IMR-90 (cell line): ENCODE results near the gene ANK3. TPM values are rescaled to one million over a fixed set of nuclear protein-coding genes. Genes with fewer than 3 reads are reported as not detected.
A peak's percentile ranks its signal among the peaks of the same experiment; 100 is the strongest.

ENCODE experiments used
- ATAC-seq: fragments of 200-7000 bp; cut with Tn5 transposase; 2 replicates; pipeline ENCODE4 v1.9.1; 2020; ENCODE audit warnings: low read depth, mild to moderate bottlenecking, moderate library complexity
- BruUV-seq: library from RNA; stranded (reverse); fragments of 400-500 nt; replicated peaks from 2 replicates; lab custom pipeline; 2021; lab: Mats Ljungman, UMichigan
- CTCF ChIA-PET: fragments of 300-600 bp; formaldehyde crosslinking; extraction: SDS; loops from one replicate; lab custom pipeline; 2021; ENCODE audit warnings: antibody characterized with exemption; lab: Yijun Ruan, JAX
- POLR2A ChIA-PET: fragments of 300-600 bp; sonication (Branson Sonifier 250); formaldehyde crosslinking; loops from one replicate; lab custom pipeline; 2022; ENCODE audit warnings: antibody characterized with exemption; ENCODE audit not compliant: unreplicated experiment; lab: Charles Lee
- DNase-seq: peaks from one replicate; pipeline ENCODE4 v3.0.0; 2013
- H2AFZ ChIP-seq: replicated peaks from 2 replicates; pipeline ENCODE3; 2013; ENCODE audit warnings: low read length, mild to moderate bottlenecking; ENCODE audit not compliant: poor library complexity
- H2AK5ac ChIP-seq: 2 replicates; pipeline ENCODE4 v1.6.1; 2013; ENCODE audit warnings: low read depth, low read length, inconsistent platforms
- H2AK9ac ChIP-seq: replicated peaks from 2 replicates; pipeline ENCODE3; 2013; ENCODE audit warnings: mild to moderate bottlenecking, low read depth, low read length, moderate library complexity; ENCODE audit not compliant: poor library complexity
- H2BK120ac ChIP-seq: 2 replicates; pipeline ENCODE4 v1.6.1; 2013; ENCODE audit warnings: low read depth, low read length, inconsistent platforms
- H2BK15ac ChIP-seq: 3 replicates; pipeline ENCODE4 v1.6.1; 2013; ENCODE audit warnings: low read depth, low read length, inconsistent platforms
- H2BK20ac ChIP-seq: 2 replicates; pipeline ENCODE4 v1.6.1; 2013; ENCODE audit warnings: low read depth, mild to moderate bottlenecking, inconsistent platforms, low read length, moderate library complexity
- H2BK5ac ChIP-seq: 2 replicates; pipeline ENCODE4 v1.6.1; 2013; ENCODE audit warnings: mild to moderate bottlenecking, low read depth, low read length, inconsistent platforms; ENCODE audit not compliant: poor library complexity, severe bottlenecking
- H3K14ac ChIP-seq: replicated peaks from 2 replicates; pipeline ENCODE4 v1.6.1; 2013; ENCODE audit warnings: low read depth, low read length, inconsistent platforms
- H3K18ac ChIP-seq: 2 replicates; pipeline ENCODE4 v1.6.1; 2013; ENCODE audit warnings: low read depth, low read length, control low read depth
- H3K23ac ChIP-seq: 2 replicates; pipeline ENCODE4 v1.6.1; 2013; ENCODE audit warnings: low read depth, low read length, inconsistent platforms
- H3K27ac ChIP-seq: 2 replicates; pipeline ENCODE4 v1.5.1; 2013; ENCODE audit warnings: mild to moderate bottlenecking, control low read depth, low read length; ENCODE audit not compliant: insufficient read depth
- H3K27me3 ChIP-seq: 2 replicates; pipeline ENCODE4 v1.6.1; 2013; ENCODE audit warnings: low read length; ENCODE audit not compliant: control insufficient read depth, insufficient read depth
- H3K36me3 ChIP-seq: 2 replicates; pipeline ENCODE4 v1.6.1; 2013; ENCODE audit warnings: low read length, mixed read lengths; ENCODE audit not compliant: control insufficient read depth, insufficient read depth
- H3K4ac ChIP-seq: 2 replicates; pipeline ENCODE4 v1.6.1; 2013; ENCODE audit warnings: low read depth, low read length, inconsistent platforms
- H3K4me1 ChIP-seq: 2 replicates; pipeline ENCODE4 v1.6.1; 2013; ENCODE audit warnings: low read length, mixed read lengths; ENCODE audit not compliant: control insufficient read depth, insufficient read depth
- H3K4me2 ChIP-seq: 2 replicates; pipeline ENCODE4 v1.6.1; 2013; ENCODE audit warnings: low read depth, mild to moderate bottlenecking, control low read depth, low read length, moderate library complexity
- H3K4me3 ChIP-seq: 2 replicates; pipeline ENCODE4 v1.5.1; 2013; ENCODE audit warnings: low read depth, mild to moderate bottlenecking, control low read depth, low read length, moderate library complexity; ENCODE audit not compliant: insufficient read depth
- H3K56ac ChIP-seq: 2 replicates; pipeline ENCODE4 v1.6.1; 2013; ENCODE audit warnings: low read length, inconsistent platforms; ENCODE audit not compliant: insufficient read depth; ENCODE audit errors: extremely low read depth
- H3K79me1 ChIP-seq, 2 experiments: 2 replicates each; pipeline ENCODE4 v1.6.1; 2013; ENCODE audit warnings: low read length in 2 of 2, inconsistent platforms in 1 of 2, low read depth in 1 of 2
- H3K9ac ChIP-seq: 2 replicates; pipeline ENCODE4 v1.6.1; 2013; ENCODE audit warnings: low read depth, low read length, control low read depth
- H3K9me1 ChIP-seq: 2 replicates; pipeline ENCODE4 v1.6.1; 2013; ENCODE audit warnings: low read length, inconsistent platforms; ENCODE audit not compliant: insufficient read depth
- H3K9me3 ChIP-seq: 2 replicates; pipeline ENCODE4 v1.6.1; 2013; ENCODE audit warnings: low read length; ENCODE audit not compliant: control insufficient read depth, insufficient read depth
- H4K20me1 ChIP-seq: 2 replicates; pipeline ENCODE4 v1.6.1; 2013; ENCODE audit warnings: low read length, inconsistent platforms; ENCODE audit not compliant: insufficient read depth
- H4K5ac ChIP-seq: 2 replicates; pipeline ENCODE4 v1.6.1; 2013; ENCODE audit warnings: mild to moderate bottlenecking, low read depth, low read length, control low read depth
- H4K8ac ChIP-seq, 2 experiments: 2 replicates each; pipeline ENCODE4 v1.6.1; 2013; ENCODE audit warnings: low read depth in 2 of 2, low read length in 2 of 2, control low read depth in 1 of 2, inconsistent platforms in 1 of 2
- H4K91ac ChIP-seq: 2 replicates; pipeline ENCODE4 v1.6.1; 2013; ENCODE audit warnings: low read depth, low read length, inconsistent platforms; ENCODE audit not compliant: insufficient read depth
- BHLHE40 ChIP-seq: fragments of 150-350 bp; IDR thresholded peaks from 2 replicates; pipeline ENCODE4 v1.6.1; 2016; ENCODE audit warnings: mild to moderate bottlenecking, low read depth, low read length
- ELK1 ChIP-seq: fragments of 150-350 bp; IDR thresholded peaks from 2 replicates; pipeline ENCODE4 v1.6.1; 2016; ENCODE audit warnings: low read depth, mild to moderate bottlenecking, low read length, moderate library complexity, borderline replicate concordance
- MAFK ChIP-seq: IDR thresholded peaks from 2 replicates; pipeline ENCODE4 v1.6.1; 2012; ENCODE audit warnings: low read depth, low read length, improper control_type of control experiment
- MAZ ChIP-seq: IDR thresholded peaks from 2 replicates; pipeline ENCODE4 v1.6.1; 2012; ENCODE audit warnings: low read depth, mild to moderate bottlenecking, low read length, improper control_type of control experiment, moderate library complexity, borderline replicate concordance
- RCOR1 ChIP-seq: IDR thresholded peaks from 2 replicates; pipeline ENCODE4 v1.6.1; 2012; ENCODE audit warnings: mild to moderate bottlenecking, low read length, improper control_type of control experiment; ENCODE audit not compliant: insufficient replicate concordance
- RFX5 ChIP-seq: IDR thresholded peaks from 2 replicates; pipeline ENCODE4 v1.8.0; 2012; ENCODE audit warnings: low read depth, mild to moderate bottlenecking, low read length, moderate library complexity
- WGBS, 2 experiments: methylation state at CpG; one replicate each; pipeline versions ENCODE4 v1.1.5 to v1.1.7; 2013; ENCODE audit warnings: missing lambda C conversion rate in 2 of 2; ENCODE audit not compliant: insufficient read length in 1 of 2; ENCODE audit errors: extremely low coverage in 2 of 2; 5-methylcytosine and 5-hydroxymethylcytosine counted together
- dilution Hi-C: fragments of 300-500 bp; cut with HindIII; formaldehyde crosslinking; loops from one replicate; pipeline ENCODE4 v1.14.3; 2018; ENCODE audit warnings: low sequenced_read_pairs; ENCODE audit not compliant: unreplicated experiment
- in situ Hi-C: fragments of 300-500 bp; cut with MboI; formaldehyde crosslinking; loops from 3 replicates; pipeline ENCODE4 v1.14.3; 2019; ENCODE audit warnings: low sequenced_read_pairs, inconsistent platforms, mixed read lengths
- intact Hi-C: fragments of 100-400 bp; cut with micrococcal nuclease; formaldehyde crosslinking; loops from 2 replicates; pipeline ENCODE4 v1.10.0; 2022
- polyA plus RNA-seq, 3 experiments: library from polyadenylated mRNA; depleted of rRNA; stranded (reverse); fragments of >200 nt; gene quantifications; 2 replicates each; pipeline ENCODE4 v1.2.3, GENCODE V29; 2012; ENCODE audit warnings: low replicate concordance in 1 of 3
- total RNA-seq: library from RNA; depleted of rRNA; stranded (reverse); fragments of >200 nt; gene quantifications from 2 replicates; pipeline ENCODE4 v1.2.3, GENCODE V29; 2012
- TF ChIP-seq, protein P1 (sequence below): conservative IDR thresholded peaks from 2 replicates; pipeline ENCODE4 v1.5.1; 2012; ENCODE audit warnings: mild to moderate bottlenecking, low read depth, low read length, improper control_type of control experiment

Gene ANK3
- total and polyA plus RNA-seq, 2 of the 4 experiments (the other 2 are of a cell fraction) = 0.63 to 1.8 TPM

GRCh38 chr10:60099998-60100747 lies 289.5 kb downstream of the ANK3 start (continued):
- no peak for TF ChIP-seq MAZ

GRCh38 chr10:60098677-60099601 lies 290.7 kb downstream of the ANK3 start:
- Histone ChIP-seq H3K23ac (no peak overlapping the region), H4K5ac (no peak overlapping the region), H3K9me3 (no peaks in the 10 kb centered on the region), H3K56ac (no peak overlapping the region), H2AFZ (no peak overlapping the region), H4K8ac (no peak overlapping the region), H2AK5ac (no peak overlapping the region), H3K14ac (no peak overlapping the region), H2BK5ac (no peak overlapping the region), H3K4me2 (no peak overlapping the region), H3K4me3 (no peak overlapping the region), H2BK15ac (no peak overlapping the region), H3K18ac (no peak overlapping the region), H2AK9ac (no peak overlapping the region), H3K4me1 (peaks cover 1% of the 10 kb centered on the region; the same call in 1 of the 2 replicates), H3K27me3 (peaks cover 1% of the 10 kb centered on the region; the same call in 1 of the 2 replicates), H2BK120ac (no peak overlapping the region), H3K36me3 (no peaks in the 10 kb centered on the region), H3K79me1 (no peaks in the 10 kb centered on the region), H3K4ac (no peak overlapping the region), H2BK20ac (no peak overlapping the region), H3K27ac (no peak overlapping the region), H3K9me1 (no peaks in the 10 kb centered on the region), H3K9ac (no peak overlapping the region), H4K20me1 (no peaks in the 10 kb centered on the region), H4K91ac (no peak overlapping the region)
- ChIA-PET POLR2A (no interaction called here), CTCF (interaction anchor here (0.8 kb wide), 1 partner anchor 110 kb away, joined by 3 read pairs; no protein-coding TSS in a partner anchor)
- in situ Hi-C loops = loop anchor here (5.0 kb wide), 2 partner anchors 108 to 343 kb away; no protein-coding TSS in a partner anchor
- ATAC-seq (no peak), DNase-seq (no peak)
- TF ChIP-seq BHLHE40 = no peak
- no peak for TF ChIP-seq RFX5
- no peak for TF ChIP-seq ELK1
- TF ChIP-seq RCOR1 = no peak
- TF ChIP-seq, protein P1, sequence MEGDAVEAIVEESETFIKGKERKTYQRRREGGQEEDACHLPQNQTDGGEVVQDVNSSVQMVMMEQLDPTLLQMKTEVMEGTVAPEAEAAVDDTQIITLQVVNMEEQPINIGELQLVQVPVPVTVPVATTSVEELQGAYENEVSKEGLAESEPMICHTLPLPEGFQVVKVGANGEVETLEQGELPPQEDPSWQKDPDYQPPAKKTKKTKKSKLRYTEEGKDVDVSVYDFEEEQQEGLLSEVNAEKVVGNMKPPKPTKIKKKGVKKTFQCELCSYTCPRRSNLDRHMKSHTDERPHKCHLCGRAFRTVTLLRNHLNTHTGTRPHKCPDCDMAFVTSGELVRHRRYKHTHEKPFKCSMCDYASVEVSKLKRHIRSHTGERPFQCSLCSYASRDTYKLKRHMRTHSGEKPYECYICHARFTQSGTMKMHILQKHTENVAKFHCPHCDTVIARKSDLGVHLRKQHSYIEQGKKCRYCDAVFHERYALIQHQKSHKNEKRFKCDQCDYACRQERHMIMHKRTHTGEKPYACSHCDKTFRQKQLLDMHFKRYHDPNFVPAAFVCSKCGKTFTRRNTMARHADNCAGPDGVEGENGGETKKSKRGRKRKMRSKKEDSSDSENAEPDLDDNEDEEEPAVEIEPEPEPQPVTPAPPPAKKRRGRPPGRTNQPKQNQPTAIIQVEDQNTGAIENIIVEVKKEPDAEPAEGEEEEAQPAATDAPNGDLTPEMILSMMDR = no peak
- peak; percentile 89 for TF ChIP-seq MAFK
- WGBS, 2 experiments = no CpG with 5 or more reads among the region's 4 CpGs
- intact Hi-C loops = no loop called here
- no TSS peak for BruUV-seq
- dilution Hi-C loops = no loop called here
